PFSK-1 (cell line): ENCODE data around the gene DIP2C.

Source experiments
- FOXP2 ChIP-seq: optimal IDR thresholded peaks from 2 replicates; pipeline ENCODE3; 2011; ENCODE audit warnings: borderline replicate concordance, control low read depth, inconsistent platforms; ENCODE audit not compliant: insufficient read depth; ENCODE audit errors: extremely low read length, extremely low read depth
- POLR2AphosphoS5 ChIP-seq: IDR thresholded peaks from 2 replicates; pipeline ENCODE4 v1.6.1; 2012; ENCODE audit warnings: low read depth, mild to moderate bottlenecking, control low read depth, low read length, moderate library complexity
- SIN3A ChIP-seq: IDR thresholded peaks from 2 replicates; pipeline ENCODE4 v1.6.1; 2012; ENCODE audit warnings: mild to moderate bottlenecking, low read length, moderate library complexity, borderline replicate concordance; ENCODE audit not compliant: insufficient read depth
- TAF1 ChIP-seq: IDR thresholded peaks from 2 replicates; pipeline ENCODE4 v1.6.1; 2012; ENCODE audit warnings: low read length, control low read depth, borderline replicate concordance; ENCODE audit not compliant: insufficient read depth
- TF ChIP-seq, protein P1 (sequence below), 2 experiments: IDR thresholded peaks; 2 replicates each; pipeline versions ENCODE4 v1.6.1 to v1.8.0; 2011 to 2012; ENCODE audit warnings: low read depth in 2 of 2, low read length in 2 of 2, control low read depth in 1 of 2, inconsistent platforms in 1 of 2, mild to moderate bottlenecking in 1 of 2, moderate library complexity in 1 of 2; ENCODE audit not compliant: insufficient read depth in 1 of 2

Gene DIP2C

GRCh38 chr10:670038-670437, 19.4 kb downstream of the DIP2C start:
- TF ChIP-seq TAF1: no peak
- TF ChIP-seq FOXP2: no peak
- TF ChIP-seq, protein P1, sequence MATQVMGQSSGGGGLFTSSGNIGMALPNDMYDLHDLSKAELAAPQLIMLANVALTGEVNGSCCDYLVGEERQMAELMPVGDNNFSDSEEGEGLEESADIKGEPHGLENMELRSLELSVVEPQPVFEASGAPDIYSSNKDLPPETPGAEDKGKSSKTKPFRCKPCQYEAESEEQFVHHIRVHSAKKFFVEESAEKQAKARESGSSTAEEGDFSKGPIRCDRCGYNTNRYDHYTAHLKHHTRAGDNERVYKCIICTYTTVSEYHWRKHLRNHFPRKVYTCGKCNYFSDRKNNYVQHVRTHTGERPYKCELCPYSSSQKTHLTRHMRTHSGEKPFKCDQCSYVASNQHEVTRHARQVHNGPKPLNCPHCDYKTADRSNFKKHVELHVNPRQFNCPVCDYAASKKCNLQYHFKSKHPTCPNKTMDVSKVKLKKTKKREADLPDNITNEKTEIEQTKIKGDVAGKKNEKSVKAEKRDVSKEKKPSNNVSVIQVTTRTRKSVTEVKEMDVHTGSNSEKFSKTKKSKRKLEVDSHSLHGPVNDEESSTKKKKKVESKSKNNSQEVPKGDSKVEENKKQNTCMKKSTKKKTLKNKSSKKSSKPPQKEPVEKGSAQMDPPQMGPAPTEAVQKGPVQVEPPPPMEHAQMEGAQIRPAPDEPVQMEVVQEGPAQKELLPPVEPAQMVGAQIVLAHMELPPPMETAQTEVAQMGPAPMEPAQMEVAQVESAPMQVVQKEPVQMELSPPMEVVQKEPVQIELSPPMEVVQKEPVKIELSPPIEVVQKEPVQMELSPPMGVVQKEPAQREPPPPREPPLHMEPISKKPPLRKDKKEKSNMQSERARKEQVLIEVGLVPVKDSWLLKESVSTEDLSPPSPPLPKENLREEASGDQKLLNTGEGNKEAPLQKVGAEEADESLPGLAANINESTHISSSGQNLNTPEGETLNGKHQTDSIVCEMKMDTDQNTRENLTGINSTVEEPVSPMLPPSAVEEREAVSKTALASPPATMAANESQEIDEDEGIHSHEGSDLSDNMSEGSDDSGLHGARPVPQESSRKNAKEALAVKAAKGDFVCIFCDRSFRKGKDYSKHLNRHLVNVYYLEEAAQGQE (IDR thresholded peaks at IDR 0.05; ENCODE audit: insufficient read depth in 1 of 2, low read depth in 2 of 2, low read length in 2 of 2): no peak
- no peak for TF ChIP-seq SIN3A
- TF ChIP-seq POLR2AphosphoS5: no peak

- no peak for TF ChIP-seq POLR2AphosphoS5
These were observed 20.5 kb downstream of the DIP2C start for GRCh38 chr10:668786-669485.

DNA sequence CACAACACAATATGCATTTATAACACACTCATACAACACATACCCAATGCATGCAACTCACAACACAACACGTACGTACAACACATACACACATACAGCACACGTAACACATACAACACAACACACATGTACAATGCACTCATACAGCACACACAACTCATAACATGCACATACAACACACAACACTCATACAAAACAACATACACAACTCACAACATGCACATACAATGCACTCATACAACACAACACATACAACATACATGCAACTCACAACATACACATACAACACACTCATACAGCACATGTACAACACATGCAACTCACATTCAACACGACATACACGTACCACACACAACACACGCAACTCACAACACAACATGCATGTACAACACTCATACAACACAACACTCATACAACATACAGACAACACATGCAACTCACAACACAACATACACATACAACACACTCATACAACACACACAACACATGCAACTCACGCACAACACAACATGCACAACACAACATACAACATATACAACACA, 21.8 kb downstream of the DIP2C start:
- TF ChIP-seq TAF1 (no peak), FOXP2 (no peak), POLR2AphosphoS5 (no peak)

DNA sequence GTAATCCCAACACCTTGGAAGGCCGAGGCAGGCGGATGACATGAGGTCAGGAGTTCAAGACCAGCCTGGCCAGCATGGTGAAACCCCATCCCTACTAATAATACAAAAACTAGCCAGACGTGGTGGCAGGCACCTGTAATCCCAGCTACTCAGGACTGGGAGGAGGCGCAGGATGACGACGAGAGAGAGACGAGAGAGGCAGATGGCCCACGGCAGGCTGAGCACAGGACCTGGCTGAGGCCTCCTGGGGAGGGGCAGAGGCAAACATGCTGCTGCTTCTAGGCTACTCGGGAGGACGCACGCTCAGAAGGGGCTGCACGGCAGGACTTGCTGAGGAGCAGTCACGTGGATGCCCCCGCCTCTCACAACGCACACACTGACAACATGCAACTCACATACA, 22.4 kb downstream of the DIP2C start:
- TF ChIP-seq SIN3A: no peak
- TF ChIP-seq, protein P1 (IDR thresholded peaks at IDR 0.05; ENCODE audit: insufficient read depth in 1 of 2, low read depth in 2 of 2, low read length in 2 of 2): no peak
- no peak for TF ChIP-seq FOXP2
- TF ChIP-seq TAF1: no peak
- no peak for TF ChIP-seq POLR2AphosphoS5

DNA sequence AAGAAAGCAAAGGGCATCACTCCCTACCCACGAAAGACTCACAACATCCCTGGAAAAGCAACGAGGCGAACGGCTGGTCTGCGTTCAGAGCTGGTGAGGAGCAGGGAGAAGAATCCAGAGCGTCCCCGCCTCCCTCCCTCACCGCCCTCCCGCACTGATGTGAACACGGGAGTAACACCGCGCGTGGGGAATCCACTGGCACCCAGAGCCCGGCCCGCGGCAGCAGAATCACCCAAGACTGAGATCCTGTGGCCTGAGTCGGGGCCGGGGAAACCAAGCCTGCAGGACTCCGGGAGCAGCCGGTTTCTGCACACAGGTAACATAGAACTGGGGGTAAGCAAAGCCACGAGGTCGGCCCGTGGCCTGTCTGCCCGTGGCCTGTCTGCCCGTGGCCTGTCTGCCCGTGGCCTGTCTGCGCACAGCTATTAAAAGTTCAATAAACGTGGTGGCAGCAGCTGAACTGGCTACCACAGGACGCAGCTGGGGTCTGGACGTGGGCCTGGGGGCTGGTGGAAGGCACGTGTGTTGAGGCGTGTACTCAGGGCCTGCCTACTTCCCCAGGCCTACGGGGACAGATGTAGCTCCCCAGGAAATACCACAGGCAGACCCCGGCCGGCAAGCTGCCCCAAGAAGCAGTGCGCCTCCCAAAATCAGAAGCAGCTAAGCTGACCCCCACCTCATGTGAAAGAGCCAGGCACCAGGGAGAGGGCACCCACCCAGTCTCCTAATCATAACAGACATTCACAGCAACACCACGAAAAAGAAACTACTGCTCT, 23.0 kb downstream of the DIP2C start:
- TF ChIP-seq, protein P1 (IDR thresholded peaks at IDR 0.05; ENCODE audit: insufficient read depth in 1 of 2, low read depth in 2 of 2, low read length in 2 of 2): no peak
- TF ChIP-seq TAF1 (no peak), FOXP2 (no peak), SIN3A (no peak), POLR2AphosphoS5 (no peak)

DNA sequence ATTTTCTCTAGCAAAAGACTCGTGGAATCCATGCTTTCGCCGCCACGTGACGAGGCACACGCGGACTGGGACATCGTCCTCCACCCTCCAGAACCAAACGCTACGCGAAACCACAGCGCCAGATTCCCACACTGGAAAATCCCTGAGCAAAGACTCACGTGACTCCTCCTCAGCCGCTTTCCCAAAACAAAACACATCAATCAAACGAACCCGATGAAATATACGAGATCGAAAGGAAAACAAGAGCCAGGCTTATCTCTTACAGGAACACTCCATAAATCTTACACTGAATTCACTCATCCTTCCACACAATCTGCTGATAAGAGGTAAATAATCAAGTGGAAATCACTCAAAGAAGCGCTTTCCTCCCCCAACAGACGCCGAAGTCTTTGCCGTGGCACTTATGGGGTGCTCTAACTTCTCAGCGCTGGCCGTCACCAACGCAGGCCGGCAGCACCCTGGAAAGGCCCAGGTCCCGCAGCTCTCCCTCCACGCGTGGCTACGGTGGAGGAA, 23.8 kb downstream of the DIP2C start:
- no peak for TF ChIP-seq TAF1
- peak; percentile 50 for TF ChIP-seq FOXP2
- TF ChIP-seq SIN3A: 0 out of 2 replicates have a peak, but pooled peaks have one; percentile 39
- TF ChIP-seq POLR2AphosphoS5: no peak
